Common myeloid progenitor, CD34-positive (primary cell): ENCODE results near the gene CDIPT.

ENCODE experiments used
- CTCF ChIA-PET: fragments of 350-600 bp; sonication (Branson Sonifier 250); formaldehyde crosslinking; loops from one replicate; lab custom pipeline; 2021; ENCODE audit warnings: antibody characterized with exemption; lab: Charles Lee
- POLR2A ChIA-PET: fragments of 350-600 bp; sonication (Branson Sonifier 250); formaldehyde crosslinking; loops from one replicate; lab custom pipeline; 2021; ENCODE audit warnings: antibody characterized with exemption; lab: Charles Lee
- DNase-seq, 3 donors: peaks; one replicate each; pipeline versions ENCODE4 v3.0.0 to v3.0.0-alpha.2; 2013
- H3K27ac ChIP-seq, 2 experiments: 1 replicate in 1 of 2; 2 replicates in 1 of 2; pipeline ENCODE4 v1.7.0; 2013; ENCODE audit warnings: inconsistent platforms in 2 of 2, low read length in 2 of 2, mild to moderate bottlenecking in 2 of 2, low read depth in 1 of 2, moderate library complexity in 1 of 2; ENCODE audit not compliant: severe bottlenecking in 2 of 2, insufficient read depth in 1 of 2, poor library complexity in 1 of 2
- H3K27me3 ChIP-seq, 5 experiments: replicated peaks in 2 of 5; 1 replicate in 3 of 5; 2 replicates in 2 of 5; pipeline versions ENCODE4 v1.6.1 to v1.7.0; 2013; ENCODE audit warnings: low read length in 4 of 5, mild to moderate bottlenecking in 2 of 5, moderate library complexity in 2 of 5, inconsistent platforms in 1 of 5; ENCODE audit not compliant: insufficient read depth in 5 of 5, control insufficient read depth in 4 of 5
- H3K36me3 ChIP-seq, 4 experiments: 1 replicate in 2 of 4; 2 replicates in 2 of 4; pipeline versions ENCODE4 v1.6.1 to v1.7.0; 2013; ENCODE audit warnings: low read length in 3 of 4, control low read depth in 1 of 4, mild to moderate bottlenecking in 1 of 4; ENCODE audit not compliant: control insufficient read depth in 4 of 4, insufficient read depth in 4 of 4
- H3K4me1 ChIP-seq, 4 experiments: 1 replicate in 3 of 4; 2 replicates in 1 of 4; pipeline versions ENCODE4 v1.6.1 to v1.7.1; 2013; ENCODE audit warnings: low read length in 3 of 4, mild to moderate bottlenecking in 3 of 4, control low read depth in 1 of 4, inconsistent platforms in 1 of 4, moderate library complexity in 1 of 4; ENCODE audit not compliant: control insufficient read depth in 4 of 4, insufficient read depth in 4 of 4; ENCODE audit errors: control extremely low read depth in 1 of 4
- H3K4me3 ChIP-seq, 7 experiments: 1 replicate in 4 of 7; 2 replicates in 3 of 7; pipeline versions ENCODE4 v1.5.1 to v1.7.0; 2013; ENCODE audit warnings: mild to moderate bottlenecking in 7 of 7, low read length in 6 of 7, moderate library complexity in 6 of 7, inconsistent platforms in 2 of 7, low read depth in 2 of 7, control low read depth in 1 of 7; ENCODE audit not compliant: insufficient read depth in 4 of 7, control insufficient read depth in 1 of 7; ENCODE audit errors: extremely low read depth in 1 of 7
- H3K9me3 ChIP-seq, 5 experiments: 1 replicate in 4 of 5; 2 replicates in 1 of 5; pipeline versions ENCODE4 v1.6.1 to v1.7.1; 2013; ENCODE audit warnings: low read length in 4 of 5, mild to moderate bottlenecking in 2 of 5, inconsistent platforms in 1 of 5, low read depth in 1 of 5, moderate library complexity in 1 of 5; ENCODE audit not compliant: control insufficient read depth in 4 of 5, insufficient read depth in 2 of 5; ENCODE audit errors: control extremely low read depth in 1 of 5
- WGBS: methylation state at CpG from one replicate; pipeline ENCODE4 v1.1.5; 2013; ENCODE audit not compliant: insufficient coverage; 5-methylcytosine and 5-hydroxymethylcytosine counted together

Gene CDIPT

DNA sequence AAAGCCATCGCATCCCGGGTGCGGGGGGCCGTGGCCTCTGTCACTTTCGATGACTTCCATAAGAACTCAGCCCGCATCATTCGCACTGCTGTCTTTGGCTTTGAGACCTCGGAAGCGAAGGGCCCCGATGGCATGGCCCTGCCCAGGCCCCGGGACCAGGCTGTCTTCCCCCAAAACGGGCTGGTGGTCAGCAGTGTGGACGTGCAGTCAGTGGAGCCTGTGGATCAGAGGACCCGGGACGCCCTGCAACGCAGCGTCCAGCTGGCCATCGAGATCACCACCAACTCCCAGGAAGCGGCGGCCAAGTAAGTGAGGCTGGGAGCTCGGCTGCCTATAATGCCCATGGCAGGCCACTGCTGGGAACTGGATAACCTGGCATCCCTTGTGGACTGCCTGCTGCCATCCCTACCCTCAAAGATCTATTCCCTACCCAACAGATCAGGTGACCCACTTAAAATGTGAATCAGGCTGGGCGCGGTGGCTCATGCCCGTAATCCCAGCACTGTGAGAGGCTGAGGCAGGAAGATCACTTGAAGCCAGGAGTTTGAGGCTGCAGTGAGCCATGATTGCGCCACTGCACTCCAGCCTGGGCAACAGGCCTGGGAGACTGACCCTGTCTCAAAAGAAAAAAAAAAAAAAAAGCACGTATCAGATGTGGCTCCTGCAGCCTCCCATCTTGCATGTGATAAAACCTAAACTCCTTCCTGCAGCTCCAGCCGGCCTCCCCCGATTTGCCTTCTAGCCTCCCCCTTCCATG lies 18.3 kb downstream of the CDIPT start:
- H3K27me3 ChIP-seq = no peaks in the 10 kb centered on the region
- no peaks in the 10 kb centered on the region for H3K4me1 ChIP-seq
- no peak overlapping the region for H3K4me3 ChIP-seq
- 97% methylated on average over 26 of the region's 28 CpGs for WGBS
- no peak overlapping the region for H3K27ac ChIP-seq
- CTCF ChIA-PET = interaction anchor here (0.6 to 1.9 kb wide), 6 partner anchors 16 to 145 kb away, joined by 3 to 5 read pairs (median 3); partner anchors contain the start of gene PAGR1
- H3K9me3 ChIP-seq = no peaks in the 10 kb centered on the region
- peaks cover 0 to 66% (median 21%) of the 10 kb centered on the region in 4 experiments for H3K36me3 ChIP-seq
- DNase-seq = no peak
- POLR2A ChIA-PET = interaction anchor here (0.6 kb wide), 1 partner anchor 1430 kb away, joined by 3 read pairs; no protein-coding TSS in a partner anchor

DNA sequence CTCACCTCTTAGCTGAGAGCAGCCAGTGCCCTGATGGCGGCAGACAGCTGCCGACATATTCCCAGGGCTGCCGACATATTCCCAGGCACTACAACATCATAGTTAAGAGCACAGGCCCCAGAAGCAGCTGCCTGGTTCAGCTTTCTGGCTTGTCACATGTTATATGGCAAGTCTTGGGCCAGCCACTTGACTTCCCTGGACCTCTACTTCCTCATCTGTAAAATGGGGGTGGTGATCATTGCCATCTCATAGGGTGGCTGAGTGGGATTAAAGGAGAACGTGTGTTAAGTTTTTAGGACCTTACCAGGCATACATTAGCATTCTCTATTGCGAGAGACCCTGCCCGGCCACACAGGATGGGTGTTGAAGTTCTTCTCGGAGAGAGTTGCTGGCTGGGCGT lies 19.1 kb downstream of the CDIPT start:
- no peak overlapping the region for H3K27ac ChIP-seq
- 95% methylated on average over 8 of the region's 8 CpGs for WGBS
- POLR2A ChIA-PET = no interaction called here
- no peak overlapping the region for H3K4me3 ChIP-seq
- no peaks in the 10 kb centered on the region for H3K27me3 ChIP-seq
- DNase-seq = no peak
- H3K9me3 ChIP-seq = no peaks in the 10 kb centered on the region
- peaks cover 0 to 67% (median 24%) of the 10 kb centered on the region in 4 experiments for H3K36me3 ChIP-seq
- no peaks in the 10 kb centered on the region for H3K4me1 ChIP-seq
- CTCF ChIA-PET = interaction anchor here (0.7 to 1.9 kb wide), 4 partner anchors 16 to 160 kb away, joined by 3 to 5 read pairs (median 4); partner anchors contain the start of gene PAGR1

GRCh38 chr16:29842732-29843346 lies 20.2 kb downstream of the CDIPT start:
- ChIA-PET CTCF (interaction anchor here (0.6 to 1.7 kb wide), 2 partner anchors 14 to 18 kb away, joined by 3 to 4 read pairs; no protein-coding TSS in a partner anchor), POLR2A (interaction anchor here (0.7 kb wide), 1 partner anchor 665 kb away, joined by 3 read pairs; no protein-coding TSS in a partner anchor)
- Histone ChIP-seq H3K4me3 (no peak overlapping the region), H3K27me3 (no peaks in the 10 kb centered on the region), H3K4me1 (no peaks in the 10 kb centered on the region), H3K27ac (no peak overlapping the region), H3K9me3 (no peaks in the 10 kb centered on the region), H3K36me3 (peaks cover 0 to 75% (median 24%) of the 10 kb centered on the region in 4 experiments)
- no peak for DNase-seq
- WGBS = 100% methylated on average over 7 of the region's 9 CpGs

DNA sequence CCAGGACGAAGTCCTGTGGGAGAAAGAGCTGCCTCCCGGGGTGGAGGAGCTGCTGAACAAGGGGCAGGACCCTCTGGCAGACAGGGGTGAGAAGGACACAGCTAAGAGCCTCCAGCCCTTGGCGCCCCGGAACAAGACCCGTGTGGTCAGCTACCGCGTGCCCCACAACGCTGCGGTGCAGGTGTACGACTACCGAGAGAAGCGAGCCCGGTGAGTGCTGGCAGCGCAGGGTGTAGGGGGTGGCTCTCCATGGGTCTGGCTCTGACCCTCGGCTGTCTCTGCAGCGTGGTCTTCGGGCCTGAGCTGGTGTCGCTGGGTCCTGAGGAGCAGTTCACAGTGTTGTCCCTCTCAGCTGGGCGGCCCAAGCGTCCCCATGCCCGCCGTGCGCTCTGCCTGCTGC lies 21.4 kb downstream of the CDIPT start:
- Histone ChIP-seq H3K9me3 (no peaks in the 10 kb centered on the region), H3K27me3 (no peaks in the 10 kb centered on the region), H3K27ac (no peak overlapping the region), H3K36me3 (peaks cover 0 to 75% (median 22%) of the 10 kb centered on the region in 4 experiments), H3K4me3 (no peak overlapping the region), H3K4me1 (no peaks in the 10 kb centered on the region)
- no peak for DNase-seq
- CTCF ChIA-PET = interaction anchor here (1.0 kb wide), 1 partner anchor 23 kb away, joined by 3 read pairs; no protein-coding TSS in a partner anchor
- POLR2A ChIA-PET = no interaction called here
- 98% methylated on average over 23 of the region's 23 CpGs for WGBS

DNA sequence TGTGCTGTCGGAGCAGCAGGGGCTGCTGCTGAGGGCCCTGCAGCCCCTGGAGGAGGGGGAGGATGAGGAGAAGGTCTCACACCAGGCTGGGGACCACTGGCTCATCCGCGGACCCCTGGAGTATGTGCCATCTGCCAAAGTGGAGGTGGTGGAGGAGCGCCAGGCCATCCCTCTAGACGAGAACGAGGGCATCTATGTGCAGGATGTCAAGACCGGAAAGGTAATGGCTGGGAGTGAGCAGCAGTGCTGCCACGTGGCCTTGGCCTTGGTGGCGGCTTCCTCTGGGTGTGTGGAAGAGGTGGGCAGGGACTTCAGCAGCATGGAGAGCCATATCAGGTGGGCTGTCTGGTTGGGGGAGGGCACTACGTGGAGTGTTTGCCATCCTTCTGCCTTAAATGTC lies 22.8 kb downstream of the CDIPT start:
- H3K9me3 ChIP-seq = no peaks in the 10 kb centered on the region
- H3K27me3 ChIP-seq = no peaks in the 10 kb centered on the region
- POLR2A ChIA-PET = interaction anchor here (0.6 kb wide), 1 partner anchor 225 kb away, joined by 3 read pairs; the partner anchor contains the start of gene ALDOA
- no peak overlapping the region for H3K4me3 ChIP-seq
- DNase-seq = no peak
- no peak overlapping the region for H3K27ac ChIP-seq
- WGBS = 96% methylated on average over 9 of the region's 10 CpGs
- CTCF ChIA-PET = interaction anchor here (1.3 kb wide), 1 partner anchor 8 kb away, joined by 6 read pairs; no protein-coding TSS in a partner anchor
- H3K4me1 ChIP-seq = no peaks in the 10 kb centered on the region
- peaks cover 0 to 69% (median 21%) of the 10 kb centered on the region in 4 experiments for H3K36me3 ChIP-seq

DNA sequence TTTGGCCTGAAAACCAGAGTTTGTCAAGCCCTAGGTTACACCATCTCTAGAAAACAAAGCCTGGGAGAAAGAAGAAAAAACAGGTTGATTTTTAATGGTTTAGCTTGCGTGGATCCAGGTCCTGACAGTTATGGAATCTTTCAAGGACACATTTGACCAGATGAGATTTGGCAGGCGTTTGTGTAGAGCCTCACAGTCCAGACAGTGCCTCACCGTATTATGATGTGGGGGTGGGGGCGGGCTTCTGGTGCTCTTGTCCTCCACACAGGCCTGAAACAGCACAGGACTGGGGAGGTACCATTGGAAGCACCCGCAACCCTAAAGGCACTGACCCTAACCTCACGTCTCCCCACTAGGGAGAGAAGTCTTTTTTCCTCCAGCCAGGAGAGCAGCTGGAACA lies 23.2 kb downstream of the CDIPT start:
- Histone ChIP-seq H3K4me3 (no peak overlapping the region), H3K36me3 (peaks cover 0 to 69% (median 19%) of the 10 kb centered on the region in 4 experiments), H3K9me3 (no peaks in the 10 kb centered on the region), H3K4me1 (no peaks in the 10 kb centered on the region), H3K27me3 (no peaks in the 10 kb centered on the region), H3K27ac (no peak overlapping the region)
- ChIA-PET POLR2A (interaction anchor here (0.6 kb wide), 1 partner anchor 226 kb away, joined by 3 read pairs; the partner anchor contains the start of gene ALDOA), CTCF (interaction anchor here (1.3 kb wide), 1 partner anchor 9 kb away, joined by 6 read pairs; no protein-coding TSS in a partner anchor)
- DNase-seq = no peak
- WGBS = 97% methylated on average over 5 of the region's 6 CpGs
